D721Med (cell line): Measurements from ENCODE around the gene SLC39A13.

Source experiments
- DNase-seq: peaks from one replicate; pipeline ENCODE4 v3.0.0; 2011; ENCODE audit warnings: low spot score; ENCODE audit not compliant: insufficient read length
- FAIRE-seq: peaks from 2 replicates; lab custom pipeline; 2011; peaks lifted over from hg19 to GRCh38; lab: Jason Lieb, UNC
- CTCF ChIP-seq: IDR thresholded peaks from 2 replicates; pipeline ENCODE4 v1.5.1; 2012; ENCODE audit warnings: mild to moderate bottlenecking, control low read depth; ENCODE audit not compliant: insufficient read depth; ENCODE audit errors: missing control alignments

The SLC39A13 gene

DNA sequence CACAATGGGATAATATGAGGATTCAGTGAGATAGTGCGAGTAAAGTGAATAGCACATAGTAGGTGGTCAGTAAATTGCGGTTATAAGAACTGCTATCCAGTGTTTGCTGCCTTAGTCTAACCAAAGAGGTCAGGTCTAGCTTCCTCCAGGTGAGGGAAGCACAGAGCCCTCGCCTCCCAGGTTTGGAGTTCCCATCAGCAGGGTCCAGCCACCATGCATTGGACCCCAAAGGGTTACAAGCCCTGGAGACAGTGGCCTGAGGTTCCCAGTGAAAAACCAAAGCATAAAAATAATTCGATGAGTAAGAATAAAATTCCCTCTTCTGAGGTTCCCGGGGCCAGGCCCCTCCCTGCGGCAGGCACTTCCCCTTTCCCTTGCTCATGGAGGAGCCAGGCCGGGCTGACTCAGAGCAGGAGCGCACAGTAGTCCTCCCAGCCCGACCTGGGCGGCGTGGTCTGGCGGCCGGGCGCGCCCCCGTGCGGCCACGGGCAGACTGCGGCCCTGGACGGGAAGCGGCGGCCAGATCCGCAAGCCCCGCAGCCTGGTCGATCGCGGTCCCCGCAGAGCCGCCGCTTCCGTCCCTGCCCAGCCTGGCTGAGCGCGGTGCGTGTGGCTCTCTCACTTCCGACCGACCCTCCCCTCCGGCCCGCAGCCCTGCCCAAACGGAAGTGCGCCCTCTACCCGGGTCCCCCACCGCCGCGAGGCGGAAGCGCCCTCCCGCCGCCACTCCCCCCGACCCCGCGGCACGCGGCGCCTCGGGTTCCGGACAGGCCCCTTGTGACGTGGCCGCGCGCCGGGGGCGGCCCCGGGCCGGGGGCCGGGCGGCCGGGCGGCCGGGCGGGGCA, at the start of gene SLC39A13:
Gene SLC39A13 (plus strand): TSS at position 845 of the 845 bp plus-strand sequence. CDS start 1,505 bp downstream, outside the sequence.
- DNase-seq: peak; percentile 96
- peak; percentile 71 for TF ChIP-seq CTCF
- FAIRE-seq: no peak

GRCh38 chr11:47358731-47359051, 49.7 kb upstream of the SLC39A13 start:
- no peak for TF ChIP-seq CTCF
- DNase-seq (no peak), FAIRE-seq (no peak)

DNA sequence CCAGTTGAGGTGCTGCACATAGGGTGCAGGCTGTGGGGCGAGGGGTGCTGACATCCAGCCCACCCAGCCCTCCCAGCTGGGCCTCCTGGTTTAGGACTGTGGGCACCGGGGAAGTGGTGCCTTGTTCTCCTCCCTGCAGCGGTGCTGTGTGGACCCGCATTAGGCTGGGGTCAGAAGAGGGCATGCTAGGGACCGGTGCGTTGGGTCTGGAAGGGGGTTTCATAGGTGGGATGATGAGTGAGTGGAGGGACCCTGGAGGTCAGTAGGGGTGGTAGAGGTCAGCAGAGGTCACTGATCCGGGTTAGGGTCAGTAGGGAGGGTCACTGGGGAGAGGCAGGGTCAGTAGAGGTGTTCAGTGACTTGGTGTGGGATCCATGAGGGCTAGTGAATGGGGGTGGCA, 49.2 kb upstream of the SLC39A13 start:
- DNase-seq (no peak), FAIRE-seq (no peak)
- no peak for TF ChIP-seq CTCF

GRCh38 chr11:47359586-47359985, 48.8 kb upstream of the SLC39A13 start:
- no peak for FAIRE-seq
- TF ChIP-seq CTCF: no peak
- DNase-seq: no peak

DNA sequence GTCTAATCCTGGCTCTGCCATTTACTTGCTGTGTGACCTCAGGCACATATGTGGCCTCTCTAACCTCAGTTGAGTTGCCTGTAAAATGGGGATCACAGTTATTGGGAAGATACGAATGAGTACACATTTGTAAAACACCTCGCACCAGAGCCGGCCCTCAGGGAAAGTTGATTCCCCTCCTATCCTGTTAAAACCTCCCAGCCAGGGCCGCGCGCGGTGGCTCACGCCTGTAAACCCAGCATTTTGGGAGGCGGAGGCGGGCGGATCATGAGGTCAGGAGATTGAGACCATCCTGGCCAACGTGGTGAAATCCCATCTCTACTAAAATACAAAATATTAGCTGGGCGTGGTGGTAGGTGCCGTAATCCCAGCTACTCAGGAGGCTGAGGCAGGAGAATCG, 48.0 kb upstream of the SLC39A13 start:
- no peak for TF ChIP-seq CTCF
- DNase-seq (no peak), FAIRE-seq (no peak)

DNA sequence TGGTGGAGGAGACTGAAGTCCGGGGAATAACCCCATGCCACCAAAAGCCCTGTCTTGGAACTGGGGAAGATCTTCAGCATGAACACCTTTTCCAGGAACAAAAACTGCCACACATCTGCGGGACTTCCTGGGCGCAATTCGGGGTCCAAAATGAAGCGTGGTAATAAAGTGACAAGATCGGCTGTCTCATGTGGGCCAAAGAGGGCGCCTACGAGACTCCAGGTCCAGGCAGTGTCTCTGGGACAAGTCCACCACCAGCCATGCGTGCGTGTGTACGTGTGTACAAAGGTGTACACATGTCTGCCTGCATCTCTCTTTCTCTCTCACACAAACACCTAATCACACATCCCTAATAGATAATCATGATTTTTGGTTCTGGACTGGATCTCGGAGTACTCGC, 47.0 kb upstream of the SLC39A13 start:
- FAIRE-seq (no peak), DNase-seq (no peak)
- no peak for TF ChIP-seq CTCF

GRCh38 chr11:47366020-47366490, 42.3 kb upstream of the SLC39A13 start:
- no peak for FAIRE-seq

More at GRCh38 chr11:47366020-47366490, 42.3 kb upstream of the SLC39A13 start:
- TF ChIP-seq CTCF: no peak
- no peak for DNase-seq
